Dermis microvascular lymphatic vessel endothelial cell (primary cell): ENCODE results near the gene SLFN12. TPM values are rescaled to one million over a fixed set of nuclear protein-coding genes. Genes with fewer than 3 reads are reported as not detected.
"Not testable (repeated sequence)": the region's sequence is repeated elsewhere in the genome, so short reads cannot be mapped to it uniquely, and the experiment has no call there.

Experiments used
- DNase-seq, 2 donors: peaks; one replicate each; pipeline versions ENCODE4 v3.0.0 to v3.0.0-alpha.2; 2010; ENCODE audit warnings: low read depth in 2 of 2
- total RNA-seq: library from RNA; depleted of rRNA; stranded (reverse); fragments of >200 nt; gene quantifications from 2 replicates; pipeline ENCODE4 v1.2.1, GENCODE V29; 2014

SLFN12 gene
- 36.1 and 42.9 TPM in 2 replicates for total RNA-seq

GRCh38 chr17:35432176-35433074 lies at the start of gene SLFN12:
SLFN12 (minus strand) TSS chr17:35432500; CDS start chr17:35423028, 9,472 bp downstream.
- peak; percentile 89 to 96 for DNase-seq

DNA sequence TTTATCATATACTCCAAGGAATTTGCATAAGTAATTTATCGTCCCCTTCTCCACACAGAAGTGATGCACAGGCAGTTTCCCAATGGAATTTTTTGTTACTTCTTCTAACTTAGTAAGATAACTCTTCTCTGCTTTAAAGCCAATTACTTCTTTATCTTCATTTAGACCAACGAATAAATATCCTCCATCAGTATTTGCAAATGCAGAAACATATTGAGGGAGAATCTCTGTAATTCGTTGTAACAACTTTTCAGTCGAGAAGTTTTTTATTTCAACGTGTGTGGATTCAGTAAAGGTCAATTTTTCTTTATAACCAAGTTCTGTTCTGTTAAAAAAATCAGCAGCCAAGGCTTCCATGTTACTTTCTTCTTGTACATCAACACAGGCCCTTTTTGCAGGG lies 47.0 kb upstream of the SLFN12 start:
- no peak for DNase-seq

GRCh38 chr17:35477248-35477647 lies 44.9 kb upstream of the SLFN12 start:
- no peak for DNase-seq

DNA sequence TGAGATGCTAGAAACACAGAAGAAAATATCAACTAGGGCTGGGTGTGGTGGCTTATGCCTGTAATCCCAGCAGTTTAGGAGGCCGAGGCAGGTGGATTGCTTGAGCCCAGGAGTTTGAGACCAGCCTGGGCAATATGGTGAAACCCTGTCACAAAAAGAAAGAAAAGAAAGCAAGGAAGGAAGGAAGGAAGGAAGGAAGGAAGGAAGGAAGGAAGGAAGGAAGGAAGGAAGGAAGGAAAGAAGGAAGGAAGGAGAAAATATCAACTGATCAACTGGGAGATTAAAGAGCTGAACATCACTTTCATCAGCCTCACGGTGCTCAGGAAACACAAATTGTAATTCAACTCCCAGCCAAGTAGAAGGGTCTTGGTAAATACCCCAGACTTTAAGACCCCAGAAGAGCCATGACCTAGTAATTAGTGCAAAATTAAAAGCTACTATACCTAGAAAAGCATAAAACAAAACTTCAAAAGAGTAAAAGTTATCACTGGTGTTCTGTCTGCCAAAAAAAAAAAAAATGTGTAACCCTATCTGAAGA lies 44.1 kb upstream of the SLFN12 start:
- no peak for DNase-seq

- DNase-seq, result no peak
Measured at GRCh38 chr17:35468475-35468874, 36.2 kb upstream of the SLFN12 start.

DNA sequence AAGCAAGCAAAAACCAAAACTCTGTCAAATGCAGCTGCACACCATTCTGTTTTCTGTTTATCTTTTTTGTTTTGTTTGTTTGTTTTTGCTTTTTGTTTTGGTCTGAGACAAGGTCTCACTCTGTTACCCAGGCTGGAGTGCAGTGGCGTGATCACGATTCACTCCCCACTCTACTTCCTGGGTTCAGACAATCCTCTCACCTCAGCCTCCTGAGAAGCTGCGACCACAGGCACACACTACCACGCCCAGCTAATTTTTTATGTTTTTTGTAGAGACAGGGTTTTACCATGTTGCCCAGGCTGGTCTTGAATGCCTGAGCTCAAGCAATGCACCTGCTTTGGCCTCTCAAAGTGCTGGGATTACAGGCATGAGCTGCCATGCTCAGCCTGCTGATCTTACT lies 35.5 kb upstream of the SLFN12 start:
- no peak for DNase-seq

DNA sequence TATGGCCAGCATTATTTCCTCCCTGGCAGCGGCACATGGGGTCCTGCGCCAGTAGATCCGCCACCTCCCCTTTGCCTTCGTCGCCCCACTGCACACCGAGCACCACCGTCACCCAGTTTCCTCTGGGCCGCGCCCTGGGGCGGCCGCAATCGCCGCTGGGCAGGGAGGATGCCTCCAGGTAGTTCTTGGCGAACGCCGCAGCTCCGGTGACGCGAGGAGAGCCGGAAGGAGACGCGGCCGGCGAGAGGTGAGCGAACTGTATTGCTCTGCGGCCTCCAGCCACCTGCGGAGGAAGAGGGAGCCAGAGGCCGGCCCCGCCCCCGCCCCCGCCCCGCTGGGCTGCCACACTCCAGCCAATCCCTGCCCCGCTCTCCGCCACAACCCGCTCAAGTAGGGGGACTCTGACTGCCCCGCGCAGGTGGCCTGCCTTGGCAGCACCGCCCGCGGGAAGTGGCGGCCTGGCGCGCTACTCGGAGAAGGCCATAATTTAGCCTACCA lies 28.1 kb upstream of the SLFN12 start:
- peak in 1 of 2 donors; percentile 14 for DNase-seq

- not testable (repeated sequence) for DNase-seq
Measured at GRCh38 chr17:35454035-35454434, 21.7 kb upstream of the SLFN12 start.

DNA sequence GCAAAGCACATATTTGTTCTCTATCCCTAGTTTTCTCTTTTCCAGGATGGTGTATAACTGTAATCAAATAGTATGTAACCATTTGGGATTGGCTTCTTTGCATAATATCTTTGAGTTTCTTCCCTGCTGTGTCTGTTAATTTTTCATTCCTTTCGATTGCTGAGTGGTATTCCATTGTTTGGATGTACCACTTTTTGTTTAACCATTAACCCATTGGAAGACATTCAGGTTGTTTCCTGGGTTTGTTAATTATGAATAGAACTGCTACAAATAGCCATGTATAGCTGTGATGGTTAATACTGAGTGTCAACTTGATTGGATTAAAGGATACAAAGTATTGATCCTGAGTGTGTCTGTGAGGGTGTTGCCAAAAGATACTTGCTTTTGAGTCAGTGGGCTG lies 20.9 kb upstream of the SLFN12 start:
- DNase-seq, result no peak

DNA sequence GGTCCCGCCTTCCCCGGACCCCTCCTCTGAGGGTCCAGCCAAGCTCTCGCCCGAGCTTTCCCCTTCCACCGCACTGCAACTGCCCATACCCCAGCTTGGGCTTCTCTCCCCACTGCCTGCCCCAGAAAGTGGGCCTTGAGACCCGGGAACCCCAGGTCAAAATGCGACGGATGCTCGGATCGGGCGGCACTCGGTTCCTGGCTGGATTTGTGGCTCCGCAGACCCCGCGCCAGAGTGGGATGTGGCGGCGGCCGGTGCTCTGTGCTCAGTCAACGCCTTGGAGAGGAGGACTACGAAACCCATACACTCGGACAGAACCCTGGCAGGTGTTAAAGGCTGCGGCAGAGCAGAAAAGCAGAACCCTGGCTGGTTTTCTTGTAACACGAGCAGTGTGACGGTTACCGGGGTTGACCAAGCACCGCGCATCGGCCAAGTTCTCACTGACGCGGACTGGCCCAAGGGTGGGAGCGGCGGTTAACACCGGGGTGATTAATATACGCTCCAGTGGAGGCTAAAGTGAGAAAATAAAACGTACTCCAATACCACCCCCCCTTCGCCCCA lies 17.2 kb upstream of the SLFN12 start:
- no peak for DNase-seq

GRCh38 chr17:35448899-35449227 lies 16.6 kb upstream of the SLFN12 start:
- DNase-seq, result no peak

- peak; percentile 34 to 62 for DNase-seq
Measured at GRCh38 chr17:35448214-35448898, 16.1 kb upstream of the SLFN12 start, which contains the start of gene SLFN13. SLFN13 (minus strand) TSS chr17:35448766; CDS start chr17:35445680, 3,086 bp downstream.

GRCh38 chr17:35447499-35447898 lies 15.2 kb upstream of the SLFN12 start:
- DNase-seq, result no peak

DNA sequence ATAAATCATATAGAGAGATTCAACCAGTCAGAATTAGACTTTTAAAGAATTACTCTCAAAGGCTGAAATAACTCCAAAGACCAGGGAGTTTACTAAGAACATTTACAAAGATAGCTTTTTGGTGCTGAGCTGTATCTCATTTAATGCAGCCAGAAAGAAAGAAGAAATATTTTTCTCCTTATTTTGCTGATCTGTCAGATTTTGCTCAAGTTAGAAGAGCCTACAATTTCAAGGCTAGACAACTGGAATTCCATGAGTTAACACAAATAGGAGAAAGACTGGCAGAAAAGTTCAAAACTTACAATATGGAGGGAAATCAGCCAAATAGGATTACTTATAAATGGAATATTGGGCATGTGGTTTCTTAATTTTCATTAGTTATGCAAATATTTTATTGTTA lies 6.1 kb upstream of the SLFN12 start:
- no peak for DNase-seq

DNA sequence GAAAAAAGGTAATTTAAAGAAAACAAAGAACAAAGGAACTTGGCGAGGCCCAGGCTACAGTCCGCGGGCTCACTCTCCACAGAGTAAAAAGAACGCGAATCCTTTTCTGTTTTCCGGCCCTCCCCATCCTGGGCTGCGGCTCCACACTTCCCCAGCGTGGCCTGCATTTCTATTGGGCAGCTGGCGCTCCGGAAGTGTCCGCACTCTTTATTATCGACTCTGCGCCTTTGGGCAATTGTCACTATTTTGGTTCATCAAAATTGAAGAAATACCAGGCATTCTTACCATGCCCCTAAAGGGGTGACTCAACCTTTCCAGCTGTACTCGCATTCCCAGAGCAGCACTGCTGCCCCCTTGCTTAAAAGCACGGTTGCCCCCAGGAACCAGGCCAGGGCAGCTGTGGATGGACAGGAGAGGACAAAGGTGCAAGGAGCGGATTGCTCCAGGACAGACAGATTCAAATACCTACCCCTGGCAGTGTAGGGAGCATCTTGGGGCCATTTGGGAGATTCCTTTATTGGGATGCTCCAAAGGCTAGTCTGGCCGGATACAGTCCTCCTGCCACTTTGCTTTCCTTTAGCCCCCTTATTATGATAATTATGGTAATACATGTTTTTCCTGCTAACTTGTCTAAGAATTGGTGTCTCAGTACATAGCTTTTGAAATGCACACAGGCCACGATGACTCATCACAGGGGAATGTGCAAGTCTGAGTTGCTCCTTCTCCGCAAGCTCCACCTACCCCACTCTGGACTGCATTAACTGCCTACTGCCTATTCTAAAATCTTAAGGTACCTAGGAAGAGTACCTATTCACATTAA lies 985 bp upstream of the SLFN12 start:
- peak; percentile 69 to 95 for DNase-seq

DNA sequence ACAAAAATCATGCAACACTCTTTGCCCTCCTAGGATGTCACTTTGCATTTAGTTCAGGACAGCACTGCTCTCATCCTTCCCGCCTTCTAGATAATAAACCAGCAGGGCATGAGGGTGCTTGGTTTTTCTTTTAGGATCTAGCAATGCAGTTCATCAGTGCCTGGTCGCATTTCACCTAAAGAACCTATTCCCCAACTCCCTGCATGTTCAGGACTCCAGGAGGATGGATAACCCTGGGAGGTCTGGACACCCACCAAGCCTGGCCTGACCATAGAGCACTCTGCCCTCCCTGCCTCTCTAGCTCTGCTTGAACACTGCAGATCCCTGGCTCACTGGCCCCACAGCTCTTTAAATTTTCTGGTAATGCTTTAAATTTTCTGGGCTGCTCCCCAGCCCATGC lies 2.6 kb downstream of the SLFN12 start:
- no peak for DNase-seq

DNA sequence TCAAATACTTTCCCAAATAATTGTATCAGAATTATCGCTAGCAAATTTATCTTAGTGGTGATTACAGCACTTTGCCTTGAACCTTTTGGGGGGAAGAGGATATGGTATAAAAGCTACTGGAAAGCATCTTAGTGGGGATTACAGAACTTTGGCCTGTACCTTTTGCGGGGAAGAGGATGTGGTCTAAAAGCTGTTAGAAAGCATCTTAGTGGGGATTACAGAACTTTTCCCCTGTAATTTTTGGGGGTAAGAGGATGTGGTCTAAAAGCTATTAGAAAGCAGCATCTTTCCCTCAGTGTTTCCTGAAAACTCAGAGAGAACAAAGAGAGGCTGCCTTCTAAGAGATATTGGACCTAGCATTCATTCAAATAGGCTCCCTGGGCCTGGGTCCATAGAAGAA lies 4.1 kb downstream of the SLFN12 start:
- DNase-seq, result no peak

DNA sequence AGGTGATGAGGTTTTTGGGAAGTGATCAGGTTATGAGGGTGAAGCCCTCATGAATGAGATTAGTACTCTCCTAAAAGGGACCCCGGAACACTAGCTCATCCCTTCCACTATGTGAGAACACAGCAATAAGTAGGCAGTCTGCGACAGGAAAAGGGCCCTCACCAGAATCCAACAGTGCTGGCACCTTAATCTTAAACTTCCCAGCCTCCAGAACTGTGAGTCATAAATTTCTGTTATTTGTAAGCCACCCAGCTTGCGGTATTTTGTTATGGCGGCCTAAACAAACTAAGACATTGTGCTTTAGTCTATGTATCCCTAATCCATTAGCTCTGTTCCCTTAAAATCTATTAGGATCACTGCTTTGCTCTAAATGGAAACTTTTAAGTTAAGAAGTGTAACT lies 8.5 kb downstream of the SLFN12 start:
- no peak for DNase-seq

DNA sequence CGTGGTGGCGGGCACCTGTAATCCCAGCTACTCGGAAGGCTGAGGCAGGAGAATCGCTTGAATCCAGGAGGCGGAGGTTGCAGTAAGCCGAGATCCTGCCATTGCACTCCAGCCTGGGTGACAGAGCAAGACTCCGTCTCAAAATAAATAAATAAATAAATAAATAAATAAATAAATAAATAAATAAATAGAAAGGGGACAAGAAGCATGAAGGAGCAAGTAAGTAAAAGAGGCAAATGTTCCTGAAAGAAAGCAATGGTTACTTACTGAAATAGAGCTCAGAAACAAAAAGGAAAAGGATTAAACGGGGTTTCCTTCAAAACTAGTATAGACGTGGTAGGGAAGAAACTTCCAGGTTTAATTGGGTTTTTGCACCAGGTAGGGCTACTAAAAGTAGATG lies 11.2 kb downstream of the SLFN12 start:
- DNase-seq, result not testable (repeated sequence)

- no peak for DNase-seq
Measured at GRCh38 chr17:35416659-35417058, 15.6 kb downstream of the SLFN12 start.

DNA sequence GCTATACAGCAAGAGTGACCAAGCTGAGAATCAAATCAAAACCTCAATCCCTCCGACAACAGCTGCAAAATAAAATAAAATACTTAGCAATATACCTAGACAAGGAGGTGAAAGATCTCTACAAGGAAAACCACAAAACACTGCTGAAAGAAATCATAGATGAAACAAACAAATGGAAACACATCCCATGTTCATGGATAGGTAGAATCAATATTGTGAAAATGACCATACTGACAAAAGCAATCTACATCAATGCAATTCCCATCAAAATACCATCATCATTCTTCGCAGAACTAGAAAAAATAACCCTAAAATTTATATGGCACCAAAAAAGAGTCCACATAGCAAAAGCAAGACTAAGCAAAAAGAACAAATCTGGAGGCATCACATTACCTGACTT lies 17.6 kb downstream of the SLFN12 start:
- DNase-seq, result not testable (repeated sequence)
